Posterior vena cava (tissue), 2 donors: ENCODE data around the gene GNAQ. TPM values are rescaled to one million over a fixed set of nuclear protein-coding genes. Genes with fewer than 3 reads are reported as not detected.

Experiments
- DNase-seq: peaks from one replicate; pipeline ENCODE4 v3.0.0-alpha.2; 2020; ENCODE audit warnings: low spot score
- intact Hi-C, 2 donors: fragments of 100-400 bp; cut with DNase I; formaldehyde crosslinking; loops; one replicate each; pipeline versions ENCODE4 v1.14.1 to v1.14.2; 2022 to 2023
- total RNA-seq, 2 donors: library from RNA; stranded (reverse); fragmentation: NEBNext Ultra II Directional; extraction: Animal tissue kit (Norgen Biotek cat#: 25700); gene quantifications; one replicate each; pipeline ENCODE4 v1.2.1, GENCODE V29; 2021
- donor health status: DM: yes; HTN: yes; CAD: no.
- donor health status: DM: yes; HTN: yes; CAD: no.

GNAQ gene
- total RNA-seq, 2 donors from 2014 or later: 69.4 to 84.0 TPM

GRCh38 chr9:77927265-77927664 is 104.3 kb downstream of the GNAQ start:
- intact Hi-C loops: no loop called here
- no peak for DNase-seq

- DNase-seq: no peak
- intact Hi-C loops: no loop called here
Measured at GRCh38 chr9:77926371-77926878, 105.2 kb downstream of the GNAQ start.

DNA sequence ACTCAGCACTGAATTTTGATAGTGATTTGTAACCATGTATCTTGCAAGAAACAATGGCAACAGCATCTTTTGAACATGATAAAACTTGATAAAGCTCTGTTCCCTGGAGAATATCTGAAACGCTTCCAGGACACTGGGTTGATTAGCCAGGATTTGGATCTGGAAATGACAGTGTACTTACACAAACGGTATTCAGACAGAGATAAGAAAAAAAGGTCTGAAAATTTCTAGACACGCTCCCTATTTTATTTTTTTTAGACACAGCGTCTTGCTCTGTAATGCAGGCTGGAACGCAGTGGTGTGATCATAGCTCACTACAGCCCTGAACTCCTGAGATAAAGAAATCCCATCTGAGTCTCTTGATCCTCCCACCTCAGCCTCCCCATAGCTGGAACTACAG is 109.0 kb downstream of the GNAQ start:
- intact Hi-C loops: no loop called here
- no peak for DNase-seq

- intact Hi-C loops: no loop called here
- no peak for DNase-seq
Measured at GRCh38 chr9:77917800-77918199, 113.8 kb downstream of the GNAQ start.

GRCh38 chr9:77916820-77917219 is 114.8 kb downstream of the GNAQ start:
- intact Hi-C loops: no loop called here

DNA sequence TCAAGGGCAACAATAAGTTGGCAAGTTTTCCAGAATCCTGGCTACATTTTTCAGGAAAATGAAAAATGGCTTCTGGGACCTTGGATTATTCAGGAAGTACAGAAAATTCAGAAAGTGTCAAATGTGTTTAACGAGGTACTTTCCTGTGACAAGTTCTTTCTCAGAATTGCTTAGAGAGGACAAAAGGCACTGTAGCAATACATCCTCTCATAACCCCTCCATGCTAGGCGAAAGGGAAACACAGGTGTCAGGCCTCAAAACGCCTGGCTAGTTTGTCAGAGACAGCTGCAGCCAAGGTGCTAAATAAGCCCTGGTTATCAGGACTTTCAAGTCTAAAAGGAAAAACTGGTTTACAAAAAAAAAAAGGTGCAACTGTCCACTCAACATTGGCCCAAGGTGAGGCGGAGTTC is 115.2 kb downstream of the GNAQ start:
- no peak for DNase-seq
- intact Hi-C loops: no loop called here

More at GRCh38 chr9:77916820-77917219, 114.8 kb downstream of the GNAQ start:
- no peak for DNase-seq

DNA sequence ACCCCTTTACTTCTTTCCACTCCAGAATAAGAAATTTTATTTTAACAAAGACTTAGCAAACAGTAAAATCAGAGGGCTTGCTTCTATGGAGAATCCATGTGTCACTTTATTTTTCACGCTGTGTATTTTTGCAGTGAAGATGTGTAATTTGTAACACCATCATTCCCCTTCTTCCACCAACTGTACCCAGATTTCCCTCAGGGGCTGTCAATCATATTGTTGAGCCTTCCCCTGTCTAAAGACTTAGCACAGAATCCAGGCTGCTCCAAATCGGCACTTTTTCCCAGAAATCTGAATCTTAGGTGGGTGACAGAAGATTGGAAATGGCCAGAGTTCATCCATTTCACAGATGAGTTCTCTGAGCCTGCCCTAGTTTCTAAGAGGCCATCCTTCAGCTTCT is 115.9 kb downstream of the GNAQ start:
- intact Hi-C loops: no loop called here
- DNase-seq: no peak

DNA sequence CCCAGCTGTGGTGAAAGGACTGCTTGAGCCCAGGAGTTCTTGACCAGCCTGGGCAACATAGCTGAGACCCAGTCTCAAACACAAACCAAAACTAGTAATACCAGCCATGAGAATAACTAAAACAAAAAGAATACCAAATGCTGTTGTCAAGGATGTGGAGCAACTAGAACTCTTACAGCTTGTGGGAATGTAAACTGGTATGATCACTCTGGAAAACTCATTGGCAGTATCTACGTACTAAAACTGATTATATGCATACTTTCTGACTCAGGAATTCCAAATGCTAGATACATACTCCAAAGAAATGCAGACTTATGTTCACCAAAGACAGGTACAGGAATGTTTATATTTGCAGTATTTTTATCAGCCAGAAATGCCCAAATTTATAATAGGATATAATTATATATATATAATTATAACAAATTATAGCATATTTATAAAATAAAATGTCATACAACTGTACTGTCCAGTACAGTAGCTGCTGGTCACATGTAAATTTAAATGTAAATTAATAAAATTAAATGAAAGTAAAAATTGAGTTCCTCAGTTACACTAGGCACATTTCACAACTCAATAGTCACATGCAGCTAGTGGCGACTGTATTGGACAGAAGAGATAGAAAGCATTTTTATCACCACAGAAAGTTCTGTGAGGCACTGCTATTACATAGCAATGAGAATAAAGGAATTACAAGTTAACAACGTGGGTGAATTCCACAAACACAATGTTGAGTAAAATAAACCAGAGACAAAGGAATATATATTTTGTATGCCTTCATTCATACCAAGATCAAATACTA is 118.5 kb downstream of the GNAQ start:
- no peak for DNase-seq
- intact Hi-C loops: no loop called here

DNA sequence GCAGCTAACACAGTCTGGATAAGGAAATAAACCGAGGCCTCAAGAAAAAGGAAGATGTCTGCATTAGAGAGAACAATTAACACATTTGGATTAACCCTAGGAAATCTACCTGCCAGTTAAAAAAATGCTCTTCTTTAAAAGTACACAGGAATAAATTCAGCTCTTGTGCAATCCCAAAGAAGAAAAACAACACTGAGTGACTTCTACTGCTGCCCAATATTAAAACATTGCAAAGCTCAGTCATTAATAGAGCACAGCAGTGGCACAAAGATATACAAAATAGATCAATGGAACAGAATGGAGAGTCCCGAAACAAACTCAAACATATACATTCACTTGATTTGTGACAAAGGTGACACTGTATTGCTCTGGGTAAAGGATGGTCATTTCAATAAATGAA is 119.7 kb downstream of the GNAQ start:
- intact Hi-C loops: no loop called here
- no peak for DNase-seq

DNA sequence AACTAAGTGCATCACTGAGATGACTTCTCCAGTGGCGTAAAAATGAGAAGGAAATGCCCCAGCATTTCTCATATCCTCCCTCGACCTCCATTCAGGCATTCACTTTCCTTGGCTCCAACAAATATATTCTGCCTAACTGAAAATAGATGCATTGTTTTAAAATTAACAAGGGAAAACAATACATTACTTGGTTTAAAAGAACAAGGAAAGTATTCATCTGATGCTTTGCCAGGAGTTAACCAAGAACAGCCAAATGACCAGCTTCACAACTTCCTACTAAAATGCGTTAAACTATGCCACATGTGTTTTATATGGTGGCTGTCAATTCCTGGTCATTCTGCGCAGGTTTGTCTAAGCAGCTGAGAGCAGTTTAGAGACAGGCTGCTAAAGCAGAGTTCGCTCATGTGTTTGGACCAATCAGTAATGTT is 121.4 kb downstream of the GNAQ start:
- intact Hi-C loops: no loop called here
- no peak for DNase-seq

DNA sequence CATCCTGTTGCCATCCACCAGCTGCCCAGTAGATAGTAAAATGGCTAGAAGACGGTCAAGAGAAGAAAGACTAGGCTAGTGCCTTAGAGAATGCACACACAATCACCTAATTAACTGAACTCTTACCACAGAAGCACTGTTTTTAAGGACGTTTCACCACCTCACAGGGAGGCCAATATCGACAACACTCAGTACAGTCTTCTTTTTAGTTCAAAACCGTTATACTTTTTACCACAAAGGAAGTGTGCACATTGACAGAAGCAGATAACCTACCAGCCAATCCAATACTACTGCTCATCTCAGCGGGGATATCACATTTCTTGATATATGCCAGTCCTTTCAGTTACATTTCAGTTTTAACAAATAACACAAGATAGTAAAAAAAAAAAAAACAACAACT is 122.3 kb downstream of the GNAQ start:
- DNase-seq: no peak
- intact Hi-C loops: loop anchor here in 1 of 2 donors (10.0 kb wide), 1 partner anchor 45 kb away; no protein-coding TSS in a partner anchor

DNA sequence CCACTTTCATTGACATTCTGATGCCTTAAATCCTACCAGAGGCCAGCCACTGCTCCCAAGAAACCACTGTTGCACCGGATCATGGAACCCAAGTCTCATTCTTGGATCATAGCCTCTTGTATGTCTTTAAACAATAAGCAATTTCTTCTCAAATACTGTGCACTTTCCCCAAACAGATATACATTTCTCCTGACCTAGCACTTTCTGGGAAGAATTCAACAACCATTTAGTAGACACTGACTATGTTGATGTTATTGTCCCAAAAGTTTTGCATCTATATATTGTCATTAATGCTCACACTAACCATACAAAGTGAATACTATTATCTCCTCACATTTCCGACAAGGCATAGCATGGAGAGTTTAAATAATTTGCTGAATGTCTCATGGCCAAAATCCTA is 123.3 kb downstream of the GNAQ start:
- intact Hi-C loops: loop anchor here in 1 of 2 donors (10.0 kb wide), 1 partner anchor 47 kb away; no protein-coding TSS in a partner anchor

DNA sequence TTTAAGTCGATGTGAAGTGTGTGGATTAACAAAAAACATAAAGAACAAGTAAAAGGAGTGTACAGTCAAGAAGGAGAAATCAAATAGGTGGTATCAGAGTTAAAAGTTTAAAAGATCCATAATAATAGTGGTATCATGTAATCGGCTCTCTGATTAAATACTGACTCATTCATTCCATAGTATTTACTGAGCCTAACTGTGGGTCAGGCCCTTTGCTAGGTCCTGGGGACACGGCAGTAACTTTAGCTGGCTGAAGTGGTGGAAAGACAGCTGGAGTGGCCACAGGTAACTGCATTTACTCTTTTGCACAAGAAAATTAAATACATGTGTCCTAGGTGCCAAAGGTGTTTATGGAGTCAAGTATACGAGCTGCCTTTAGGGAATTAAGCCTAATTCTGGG is 124.0 kb downstream of the GNAQ start:
- intact Hi-C loops: loop anchor here in 1 of 2 donors (10.0 kb wide), 1 partner anchor 47 kb away; no protein-coding TSS in a partner anchor
- no peak for DNase-seq

More for the DNA sequence above, 123.3 kb downstream of the GNAQ start:
- DNase-seq: no peak

DNA sequence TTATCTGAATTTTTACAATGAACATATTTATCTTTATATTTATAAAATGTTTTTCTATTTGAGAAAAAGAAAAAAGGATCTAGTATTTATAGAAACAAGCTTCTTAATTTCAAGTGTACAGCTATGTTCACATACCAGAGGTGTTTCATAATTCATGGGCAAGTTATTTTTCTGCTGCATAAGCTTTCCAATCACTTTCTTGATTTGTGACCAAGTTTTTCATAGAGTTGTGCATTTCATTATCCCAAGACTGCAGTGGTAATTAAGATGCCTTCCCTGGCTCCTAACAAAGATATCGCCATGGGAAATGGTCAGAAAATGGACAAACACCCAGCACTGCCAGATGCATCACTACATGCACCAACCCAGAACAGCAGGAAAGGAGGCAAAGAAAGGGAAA is 124.6 kb downstream of the GNAQ start:
- DNase-seq: no peak
- intact Hi-C loops: loop anchor here in 1 of 2 donors (10.0 kb wide), 1 partner anchor 48 kb away; no protein-coding TSS in a partner anchor

GRCh38 chr9:77903666-77904285 is 127.8 kb downstream of the GNAQ start:
- intact Hi-C loops: loop anchor here in 1 of 2 donors (10.0 kb wide), 1 partner anchor 51 kb away; no protein-coding TSS in a partner anchor
- DNase-seq: no peak

- no peak for DNase-seq
- intact Hi-C loops: loop anchor here in 1 of 2 donors (10.0 kb wide), 1 partner anchor 53 kb away; no protein-coding TSS in a partner anchor
Measured at GRCh38 chr9:77901771-77902170, 129.8 kb downstream of the GNAQ start.

GRCh38 chr9:77901018-77901417 is 130.6 kb downstream of the GNAQ start:
- intact Hi-C loops: loop anchor here in 1 of 2 donors (10.0 kb wide), 1 partner anchor 54 kb away; no protein-coding TSS in a partner anchor

DNA sequence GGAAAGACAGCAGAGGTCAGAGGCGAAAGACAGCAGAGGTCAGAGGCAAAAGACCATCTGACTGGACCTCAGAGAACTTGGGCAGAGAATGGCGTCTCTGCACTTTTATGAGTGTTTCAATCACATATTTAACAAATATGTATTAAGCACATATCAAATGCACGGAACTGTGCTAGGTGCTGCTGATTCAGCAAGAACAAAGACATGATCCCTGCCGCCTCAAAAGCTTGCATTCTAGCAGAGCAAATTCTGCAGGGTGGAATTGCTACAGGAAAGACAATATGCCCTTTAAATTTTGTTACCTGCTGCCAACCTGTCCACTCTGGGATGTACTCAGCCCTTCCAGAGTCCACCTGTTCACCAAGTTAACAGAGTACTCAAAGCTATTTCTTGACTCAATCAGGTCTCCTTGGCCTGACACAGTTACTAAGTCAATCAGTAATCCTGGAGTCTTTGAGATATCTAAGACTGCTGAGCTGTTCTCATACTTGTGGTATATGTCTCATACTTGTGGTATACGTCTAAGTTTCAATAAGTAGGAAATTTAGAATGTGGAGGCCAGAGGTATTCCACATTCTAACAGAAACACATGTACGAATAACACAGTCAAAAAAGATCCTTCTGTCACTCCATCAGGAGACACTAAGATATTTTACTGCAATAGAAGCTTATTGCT is 131.8 kb downstream of the GNAQ start:
- DNase-seq: no peak
- intact Hi-C loops: loop anchor here in 1 of 2 donors (10.0 kb wide), 1 partner anchor 55 kb away; no protein-coding TSS in a partner anchor

More at GRCh38 chr9:77901018-77901417, 130.6 kb downstream of the GNAQ start:
- DNase-seq: no peak

DNA sequence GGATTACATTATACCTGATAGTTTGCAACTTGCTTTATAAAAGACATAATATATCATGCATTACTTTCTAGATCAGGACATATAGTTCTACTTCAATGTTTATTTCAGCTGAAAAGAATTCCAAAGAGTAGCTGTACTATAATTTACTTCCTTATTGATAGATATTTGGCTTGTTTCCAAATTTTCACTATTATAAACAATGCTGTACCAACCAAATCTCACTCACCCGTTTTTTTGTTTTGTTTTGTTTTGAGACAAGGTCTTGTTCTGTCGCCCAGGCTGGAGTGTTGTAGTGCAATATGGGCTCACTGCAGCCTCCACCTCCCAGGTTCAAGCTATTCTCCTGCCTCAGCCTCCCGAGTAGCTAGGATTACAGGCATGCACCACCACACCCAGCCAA is 132.7 kb downstream of the GNAQ start:
- intact Hi-C loops: no loop called here
- no peak for DNase-seq
